GM10847 (cell line): Measurements from ENCODE around the gene NFIL3.

Experiments used
- POLR2A ChIP-seq: IDR thresholded peaks from 2 replicates; pipeline ENCODE4 v1.6.1; 2011; ENCODE audit not compliant: insufficient read length; ENCODE audit errors: extremely low read depth

Gene NFIL3

GRCh38 chr9:91386765-91387164 is 36.9 kb downstream of the NFIL3 start:
- TF ChIP-seq POLR2A, result no peak

- no peak for TF ChIP-seq POLR2A
These were observed 38.7 kb downstream of the NFIL3 start for GRCh38 chr9:91384954-91385353.

DNA sequence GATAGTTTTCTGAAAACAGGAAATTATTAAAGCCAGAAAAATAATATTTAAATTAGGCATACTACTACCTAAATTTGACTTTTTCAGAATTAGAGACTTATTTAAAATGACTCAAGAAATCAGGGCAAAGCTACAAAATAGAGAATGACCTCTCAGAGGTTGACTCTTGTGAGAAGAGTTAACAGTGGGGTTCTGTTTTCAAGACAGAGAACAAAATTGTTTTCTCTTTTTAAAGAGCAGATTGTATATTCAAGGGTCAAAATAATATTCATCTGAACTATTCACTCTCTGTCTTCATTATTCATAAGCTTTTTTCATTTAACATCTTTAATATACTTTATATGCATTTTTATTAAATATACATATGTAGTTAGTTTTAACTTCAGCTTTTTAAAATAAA is 40.1 kb downstream of the NFIL3 start:
- no peak for TF ChIP-seq POLR2A

- no peak for TF ChIP-seq POLR2A
These were observed 41.3 kb downstream of the NFIL3 start for GRCh38 chr9:91382298-91382697.

DNA sequence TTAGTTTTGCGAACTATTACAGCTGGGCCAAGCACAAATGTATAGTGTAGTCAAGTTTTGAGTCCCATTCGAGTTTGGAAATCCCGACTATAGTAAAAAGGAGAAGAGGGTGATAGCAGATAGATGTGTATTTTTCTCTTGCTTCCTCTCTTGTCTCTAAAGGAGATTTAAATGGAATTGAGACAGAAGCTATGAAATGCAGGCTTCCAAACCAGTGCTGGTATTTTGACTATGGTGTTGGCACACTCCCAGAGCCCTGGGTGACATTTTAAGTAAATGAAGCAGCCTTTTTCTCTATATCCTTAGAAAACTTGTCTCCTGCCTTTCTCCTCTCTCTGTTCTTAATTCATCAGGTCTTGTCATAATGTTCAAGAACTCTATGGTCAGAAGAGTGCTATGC is 44.2 kb downstream of the NFIL3 start:
- TF ChIP-seq POLR2A, result no peak

GRCh38 chr9:91378695-91379127 is 44.9 kb downstream of the NFIL3 start:
- no peak for TF ChIP-seq POLR2A

DNA sequence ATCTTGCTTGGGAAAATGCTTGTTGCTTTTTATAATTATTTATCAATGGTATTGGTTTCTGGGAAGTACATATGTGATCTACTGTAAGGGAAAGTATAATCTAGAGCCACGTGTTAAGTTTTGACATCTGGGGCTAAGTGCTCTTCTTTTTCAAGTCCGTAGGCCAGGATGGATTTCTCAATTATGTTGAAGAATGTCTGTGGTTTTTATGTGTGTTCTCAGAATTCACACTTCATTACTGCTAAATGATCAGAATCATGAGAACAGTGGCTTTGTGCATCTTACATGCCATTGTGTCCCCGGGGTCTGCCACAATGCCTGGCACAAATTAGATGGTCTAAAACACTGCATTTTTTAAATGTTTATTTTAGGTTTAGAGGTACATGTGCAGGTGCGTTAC is 47.4 kb downstream of the NFIL3 start:
- TF ChIP-seq POLR2A, result no peak

DNA sequence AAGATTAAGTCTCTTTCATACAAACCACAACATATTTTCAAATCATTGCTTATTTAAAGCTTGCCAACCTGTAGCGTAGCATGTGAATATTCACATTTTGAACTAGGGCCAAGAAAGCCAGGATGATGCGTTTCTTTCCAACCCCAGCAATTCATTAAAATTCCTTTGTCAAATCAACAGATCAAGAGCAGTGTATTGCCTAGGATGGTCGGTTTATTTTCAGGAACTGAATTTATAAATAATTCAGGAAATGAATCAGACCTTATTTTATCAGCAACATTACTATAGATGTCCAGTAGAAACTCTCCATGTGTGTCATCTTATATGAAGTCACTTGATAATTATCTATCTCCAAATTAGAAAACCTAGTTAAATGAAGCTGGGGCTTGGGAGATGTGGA is 48.7 kb downstream of the NFIL3 start:
- TF ChIP-seq POLR2A, result no peak

- no peak for TF ChIP-seq POLR2A
These were observed 51.7 kb downstream of the NFIL3 start for GRCh38 chr9:91371894-91372293.

DNA sequence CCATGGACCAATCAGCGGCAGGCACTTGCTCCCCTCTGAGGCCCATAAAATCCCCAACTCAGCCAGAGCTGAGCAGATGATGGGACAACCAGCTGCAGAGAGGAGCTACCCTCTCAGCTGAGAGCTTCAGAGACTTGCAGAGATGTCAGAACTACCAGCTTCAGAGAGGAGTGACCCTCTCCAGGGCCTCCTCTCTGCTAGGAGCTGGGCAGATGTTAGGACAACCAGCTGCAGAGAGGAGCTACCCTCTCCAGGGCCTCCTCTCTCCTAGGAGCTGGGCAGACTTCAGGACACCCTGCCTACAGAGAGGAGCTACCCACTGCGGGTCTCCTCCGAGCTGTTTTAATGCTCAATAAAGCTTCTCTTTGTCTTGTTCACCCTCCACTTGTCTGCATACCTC is 58.9 kb downstream of the NFIL3 start:
- TF ChIP-seq POLR2A, result no peak

DNA sequence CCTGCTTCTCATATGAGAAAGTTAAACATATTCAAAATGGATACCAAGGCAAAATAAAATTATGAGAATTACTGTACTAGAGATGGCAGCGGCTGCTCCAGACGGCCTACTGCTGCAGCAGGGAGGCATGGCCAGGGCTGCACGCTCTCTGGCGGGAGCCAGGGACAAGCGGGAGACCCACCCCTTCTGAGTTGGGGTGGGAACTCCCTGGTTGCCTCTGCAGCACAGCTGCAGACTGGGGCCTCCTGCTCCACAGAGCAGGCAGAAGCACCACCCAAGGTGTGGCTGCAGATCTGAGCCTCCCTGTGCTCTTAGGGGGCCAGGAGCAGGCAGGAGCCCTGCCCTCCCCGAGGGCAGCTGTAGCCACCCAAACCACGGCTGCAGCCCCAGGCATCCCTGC is 59.6 kb downstream of the NFIL3 start:
- no peak for TF ChIP-seq POLR2A

DNA sequence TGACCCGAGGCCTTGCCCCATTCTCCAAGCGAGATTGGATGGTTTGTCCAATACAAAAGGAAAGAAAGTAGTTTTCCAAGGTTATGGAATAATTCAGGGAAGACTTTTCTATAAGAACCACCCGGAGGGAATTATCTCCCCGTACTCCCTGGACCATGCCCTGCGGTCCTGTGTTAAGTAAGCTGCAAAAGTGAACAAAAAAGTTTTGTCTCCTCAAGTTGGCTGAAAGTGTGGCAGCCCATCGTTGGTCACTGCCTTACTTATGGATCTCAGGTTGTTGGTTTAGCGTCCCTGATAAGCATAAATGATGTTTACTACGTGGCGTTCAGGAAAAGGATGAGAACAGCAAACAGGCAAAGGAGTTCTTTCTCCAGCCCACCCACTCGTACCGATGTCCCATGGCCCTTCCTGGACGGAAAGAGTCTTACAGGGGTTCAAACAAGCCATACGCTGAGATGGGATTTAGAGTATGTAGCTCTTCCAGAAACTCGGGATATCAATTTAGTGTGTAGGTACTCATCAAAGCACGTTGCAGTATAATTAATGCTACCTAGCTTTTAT is 61.5 kb downstream of the NFIL3 start:
- TF ChIP-seq POLR2A, result no peak

DNA sequence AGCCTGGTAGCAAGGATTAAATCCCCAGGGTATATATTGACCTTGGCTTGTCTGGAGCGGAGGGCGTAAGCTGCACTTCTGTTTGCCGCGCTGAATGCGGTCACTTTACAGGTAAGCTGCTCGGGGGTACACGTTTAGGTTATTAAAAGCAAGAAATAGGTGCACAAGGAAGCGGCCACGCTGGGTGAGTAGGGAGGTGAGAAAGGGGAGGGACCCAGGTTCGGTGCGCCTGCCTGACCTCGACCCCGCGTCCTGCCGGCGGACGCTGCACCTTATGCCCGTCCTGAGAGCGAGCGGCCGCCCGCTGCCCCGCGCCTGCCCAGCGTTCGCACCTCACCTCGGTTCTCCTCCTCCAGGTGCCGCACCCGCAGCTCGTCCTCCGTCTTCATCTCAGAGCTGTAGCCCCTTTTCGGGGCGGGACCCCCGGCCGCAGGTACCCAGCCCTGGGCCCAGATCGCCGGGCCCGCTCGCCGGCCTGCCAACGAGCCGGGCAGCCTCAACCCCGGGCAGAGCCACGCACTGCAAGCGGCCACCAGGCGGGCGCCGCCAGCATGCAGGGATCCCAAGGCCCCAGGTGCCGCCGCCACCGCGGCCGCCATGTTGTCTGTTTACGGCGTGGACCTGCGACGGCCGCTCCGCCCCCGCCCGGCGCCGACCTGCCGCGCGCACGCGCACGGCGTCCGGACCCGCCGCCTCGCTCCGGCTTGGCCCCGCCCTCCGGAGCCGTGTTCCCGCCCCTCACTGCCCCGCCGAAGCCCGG is 62.2 kb downstream of the NFIL3 start, which contains the start of gene AUH:
Gene AUH (minus strand): TSS at position 628 of the 760 bp plus-strand sequence. CDS start 29 bp downstream, at position 599.
- TF ChIP-seq POLR2A, result peak; percentile 40

DNA sequence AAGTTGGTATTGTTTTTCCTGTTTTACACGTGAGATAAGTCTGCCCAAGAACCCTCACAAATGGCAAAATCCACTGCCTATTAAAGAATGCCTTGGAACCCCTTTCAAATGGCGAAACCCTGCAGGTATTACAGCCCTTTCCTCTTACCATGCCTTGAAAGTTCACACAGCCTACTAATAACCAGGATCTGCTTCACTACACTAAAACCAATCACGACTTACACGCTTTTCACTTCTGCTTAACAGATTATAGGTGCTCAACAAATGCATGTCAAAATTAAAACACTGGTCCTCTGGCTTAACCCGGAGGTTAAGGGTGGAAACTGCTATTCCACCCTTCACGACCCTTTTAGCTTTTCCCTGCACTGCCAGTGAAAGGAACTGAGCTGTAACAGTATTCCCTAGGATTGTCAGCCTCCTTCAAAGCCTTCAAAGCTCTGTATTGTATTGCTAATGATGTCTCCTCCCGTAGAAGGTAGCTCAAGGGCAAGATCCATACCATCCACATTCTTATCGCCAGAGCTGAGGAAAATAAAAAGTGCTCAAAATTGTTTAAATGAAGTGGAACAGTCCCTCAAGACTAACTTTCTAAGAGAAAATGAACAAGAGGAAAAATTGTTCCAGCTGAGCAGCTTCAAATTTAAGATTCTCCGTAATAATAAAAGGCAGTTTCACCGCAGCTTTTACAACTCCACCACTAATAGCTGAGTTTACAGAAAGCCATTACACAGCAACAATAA is 62.9 kb downstream of the NFIL3 start:
- TF ChIP-seq POLR2A, result no peak

GRCh38 chr9:91359734-91360470 is 63.7 kb downstream of the NFIL3 start:
- TF ChIP-seq POLR2A, result no peak
